AG10803 (cell line): ENCODE measurements around the gene RPL37.
"Not testable (repeated sequence)": the region's sequence is repeated elsewhere in the genome, so short reads cannot be mapped to it uniquely, and the experiment has no call there.

ENCODE experiments used
- DNase-seq: peaks from one replicate; pipeline ENCODE4 v3.0.0; 2010; ENCODE audit warnings: low read depth
- H3K4me3 ChIP-seq: 2 replicates; pipeline ENCODE4 v1.5.1; 2011; ENCODE audit warnings: mild to moderate bottlenecking, low read length, control low read depth
- CTCF ChIP-seq: conservative IDR thresholded peaks from 2 replicates; pipeline ENCODE4 v1.5.1; 2011; ENCODE audit warnings: mild to moderate bottlenecking, low read length, control low read depth, inconsistent platforms

RPL37 gene

GRCh38 chr5:40871177-40871576, 36.2 kb upstream of the RPL37 start:
- H3K4me3 ChIP-seq: no peak overlapping the region
- DNase-seq: no peak
- no peak for TF ChIP-seq CTCF

GRCh38 chr5:40869384-40869783, 34.4 kb upstream of the RPL37 start:
- TF ChIP-seq CTCF: no peak
- DNase-seq: no peak
- H3K4me3 ChIP-seq: no peak overlapping the region

GRCh38 chr5:40866844-40867243, 31.8 kb upstream of the RPL37 start:
- no peak overlapping the region for H3K4me3 ChIP-seq
- DNase-seq: no peak
- no peak for TF ChIP-seq CTCF

GRCh38 chr5:40865004-40865403, 30.0 kb upstream of the RPL37 start:
- not testable (repeated sequence) for DNase-seq, H3K4me3 ChIP-seq

GRCh38 chr5:40860711-40861110, 25.7 kb upstream of the RPL37 start:
- DNase-seq: no peak
- TF ChIP-seq CTCF: no peak
- H3K4me3 ChIP-seq: no peak overlapping the region

GRCh38 chr5:40853632-40854192, 18.7 kb upstream of the RPL37 start:
- no peak overlapping the region for H3K4me3 ChIP-seq
- TF ChIP-seq CTCF: no peak
- DNase-seq: no peak

- no peak overlapping the region for H3K4me3 ChIP-seq
- no peak for DNase-seq
- no peak for TF ChIP-seq CTCF
Observed at GRCh38 chr5:40847525-40847924, 12.5 kb upstream of the RPL37 start.

GRCh38 chr5:40846371-40846770, 11.3 kb upstream of the RPL37 start:
- TF ChIP-seq CTCF: no peak
- no peak for DNase-seq
- H3K4me3 ChIP-seq: no peak overlapping the region
